Cardiac muscle cell (in vitro differentiated cells and primary cell): ENCODE data around the gene NCDN. TPM values are rescaled to one million over a fixed set of nuclear protein-coding genes. Genes with fewer than 3 reads are reported as not detected.

Experiments used
- DNase-seq, 2 donors: peaks; one replicate each; pipeline versions ENCODE4 v3.0.0 to v3.0.0-alpha.2; 2010 to 2017; ENCODE audit warnings: low read depth in 1 of 2, low spot score in 1 of 2
- H3K27ac ChIP-seq: fragments of 200-600 bp; sonication (generic); 2 replicates; pipeline ENCODE4 v1.5.1; 2016
- H3K27me3 ChIP-seq: fragments of 200-600 bp; sonication (generic); 2 replicates; pipeline ENCODE4 v1.6.0; 2016; ENCODE audit warnings: control low read depth
- H3K36me3 ChIP-seq: fragments of 200-600 bp; sonication (generic); 2 replicates; pipeline ENCODE4 v1.5.1; 2016; ENCODE audit warnings: control low read depth
- H3K4me1 ChIP-seq: fragments of 200-600 bp; sonication (generic); 2 replicates; pipeline ENCODE4 v1.8.1; 2017; ENCODE audit warnings: low read depth, mild to moderate bottlenecking, mixed run types
- H3K4me3 ChIP-seq: fragments of 200-600 bp; sonication (generic); 2 replicates; pipeline ENCODE4 v1.5.1; 2016; ENCODE audit warnings: mild to moderate bottlenecking
- H3K9me3 ChIP-seq: fragments of 200-600 bp; sonication (generic); 2 replicates; pipeline ENCODE4 v1.5.1; 2017; ENCODE audit warnings: low read depth, mild to moderate bottlenecking, control low read depth
- CTCF ChIP-seq: IDR thresholded peaks from 2 replicates; pipeline ENCODE4 v1.5.1; 2012; ENCODE audit warnings: low read depth, mild to moderate bottlenecking, low read length
- polyA plus RNA-seq: library from polyadenylated mRNA; unstranded; fragments of >200 nt; fragmentation: Nextera tagmentation; extraction: Ambion mirVana; gene quantifications from 2 replicates; pipeline ENCODE4 v1.2.1, GENCODE V29; 2016
- total RNA-seq: library from RNA; depleted of rRNA; stranded (reverse); fragments of >200 nt; gene quantifications from 2 replicates; pipeline ENCODE4 v1.2.3, GENCODE V29; 2016

NCDN gene
- total and polyA plus RNA-seq, 2 experiments from 2014 or later = 43.9 to 46.2 TPM

GRCh38 chr1:35561972-35562680 is 4.5 kb downstream of the NCDN start:
- no peak for DNase-seq
- H3K36me3 ChIP-seq = no peaks in the 10 kb centered on the region
- H3K4me3 ChIP-seq = no peak overlapping the region
- no peak for TF ChIP-seq CTCF
- H3K9me3 ChIP-seq = no peaks in the 10 kb centered on the region
- H3K27ac ChIP-seq = no peak overlapping the region
- no peaks in the 10 kb centered on the region for H3K27me3 ChIP-seq
- no peaks in the 10 kb centered on the region for H3K4me1 ChIP-seq

GRCh38 chr1:35563166-35563565 is 5.6 kb downstream of the NCDN start:
- Histone ChIP-seq H3K9me3 (no peaks in the 10 kb centered on the region), H3K27ac (no peak overlapping the region), H3K27me3 (peaks cover 3% of the 10 kb centered on the region), H3K4me1 (no peaks in the 10 kb centered on the region), H3K36me3 (no peaks in the 10 kb centered on the region), H3K4me3 (no peak overlapping the region)
- no peak for TF ChIP-seq CTCF
- no peak for DNase-seq

- Histone ChIP-seq H3K4me3 (no peak overlapping the region), H3K36me3 (no peaks in the 10 kb centered on the region), H3K9me3 (no peaks in the 10 kb centered on the region), H3K27ac (no peak overlapping the region), H3K27me3 (peaks cover 5% of the 10 kb centered on the region), H3K4me1 (no peaks in the 10 kb centered on the region)
- peak; percentile 78 for TF ChIP-seq CTCF
- peak; percentile 85 to 86 for DNase-seq
Observed at GRCh38 chr1:35564037-35564883, 6.7 kb downstream of the NCDN start.

- no peak overlapping the region for H3K4me3 ChIP-seq
- H3K27ac ChIP-seq = no peak overlapping the region
- H3K36me3 ChIP-seq = no peaks in the 10 kb centered on the region
- no peaks in the 10 kb centered on the region for H3K4me1 ChIP-seq
- no peak for DNase-seq
- H3K9me3 ChIP-seq = no peaks in the 10 kb centered on the region
- TF ChIP-seq CTCF = no peak
- H3K27me3 ChIP-seq = peaks cover 14% of the 10 kb centered on the region
Observed at GRCh38 chr1:35564884-35565741, 7.5 kb downstream of the NCDN start.

- no peaks in the 10 kb centered on the region for H3K4me1 ChIP-seq
- H3K4me3 ChIP-seq = no peak overlapping the region
- no peak for TF ChIP-seq CTCF
- H3K9me3 ChIP-seq = no peaks in the 10 kb centered on the region
- H3K27me3 ChIP-seq = peaks cover 20% of the 10 kb centered on the region
- DNase-seq = no peak
- H3K27ac ChIP-seq = no peak overlapping the region
- no peaks in the 10 kb centered on the region for H3K36me3 ChIP-seq
Observed at GRCh38 chr1:35565742-35566133, 8.1 kb downstream of the NCDN start.
